ENCODE measurements around the gene MGMT. TPM values are rescaled to one million over a fixed set of nuclear protein-coding genes. Genes with fewer than 3 reads are reported as not detected.

The MGMT gene
- total RNA-seq, 1 donor from 2014 or later: 25.9 TPM

- DNase-seq (ENCODE audit: low spot score): no peak
- Mint-ChIP-seq H3K27ac (ENCODE audit: unreplicated experiment) (no peak overlapping the region), H3K9me3 (ENCODE audit: unreplicated experiment) (peaks cover 4% of the 10 kb centered on the region), H3K4me1 (ENCODE audit: unreplicated experiment) (peaks cover 4% of the 10 kb centered on the region), H3K36me3 (ENCODE audit: low read depth, unreplicated experiment) (no peaks in the 10 kb centered on the region), H3K27me3 (ENCODE audit: unreplicated experiment) (peaks cover 3% of the 10 kb centered on the region), H3K4me3 (ENCODE audit: unreplicated experiment) (no peak overlapping the region)
- TF ChIP-seq, protein P1, sequence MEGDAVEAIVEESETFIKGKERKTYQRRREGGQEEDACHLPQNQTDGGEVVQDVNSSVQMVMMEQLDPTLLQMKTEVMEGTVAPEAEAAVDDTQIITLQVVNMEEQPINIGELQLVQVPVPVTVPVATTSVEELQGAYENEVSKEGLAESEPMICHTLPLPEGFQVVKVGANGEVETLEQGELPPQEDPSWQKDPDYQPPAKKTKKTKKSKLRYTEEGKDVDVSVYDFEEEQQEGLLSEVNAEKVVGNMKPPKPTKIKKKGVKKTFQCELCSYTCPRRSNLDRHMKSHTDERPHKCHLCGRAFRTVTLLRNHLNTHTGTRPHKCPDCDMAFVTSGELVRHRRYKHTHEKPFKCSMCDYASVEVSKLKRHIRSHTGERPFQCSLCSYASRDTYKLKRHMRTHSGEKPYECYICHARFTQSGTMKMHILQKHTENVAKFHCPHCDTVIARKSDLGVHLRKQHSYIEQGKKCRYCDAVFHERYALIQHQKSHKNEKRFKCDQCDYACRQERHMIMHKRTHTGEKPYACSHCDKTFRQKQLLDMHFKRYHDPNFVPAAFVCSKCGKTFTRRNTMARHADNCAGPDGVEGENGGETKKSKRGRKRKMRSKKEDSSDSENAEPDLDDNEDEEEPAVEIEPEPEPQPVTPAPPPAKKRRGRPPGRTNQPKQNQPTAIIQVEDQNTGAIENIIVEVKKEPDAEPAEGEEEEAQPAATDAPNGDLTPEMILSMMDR (IDR thresholded peaks at IDR 0.05; ENCODE audit: unreplicated experiment): no peak
Measured at GRCh38 chr10:129583831-129584230, 116.8 kb downstream of the MGMT start.

DNA sequence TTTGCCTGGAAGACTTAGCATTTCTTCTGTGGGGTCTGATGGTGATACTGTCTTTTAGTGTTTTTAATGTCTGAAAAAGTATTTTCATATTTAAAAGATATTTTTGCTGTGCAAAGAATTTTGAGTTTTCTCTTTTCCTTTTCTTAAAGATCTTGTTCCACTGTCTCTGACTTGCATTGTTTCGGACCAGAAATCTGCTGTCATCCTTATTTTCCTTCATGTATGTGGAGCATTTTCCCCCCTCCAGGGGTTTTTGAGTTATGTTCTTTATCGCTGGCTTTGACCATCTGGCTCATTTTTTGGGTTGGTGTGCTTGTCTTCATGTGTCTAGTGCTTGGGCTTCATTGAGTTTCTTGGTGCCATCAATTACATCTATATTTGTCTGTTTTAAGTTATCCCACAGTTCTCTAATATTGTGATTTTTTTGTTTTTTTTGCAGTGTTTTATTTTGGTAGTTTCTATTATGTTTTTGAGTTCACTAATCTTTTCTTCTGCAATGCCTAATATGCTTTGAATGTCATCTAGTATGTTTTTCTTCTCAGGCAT is 119.9 kb downstream of the MGMT start:
- H3K9me3 Mint-ChIP-seq (ENCODE audit: unreplicated experiment): peaks cover 4% of the 10 kb centered on the region
- DNase-seq (ENCODE audit: low spot score): no peak

GRCh38 chr10:129589546-129589945 is 122.5 kb downstream of the MGMT start:
- TF ChIP-seq, protein P1 (IDR thresholded peaks at IDR 0.05; ENCODE audit: unreplicated experiment): no peak
- Mint-ChIP-seq H3K4me3 (ENCODE audit: unreplicated experiment) (no peak overlapping the region), H3K9me3 (ENCODE audit: unreplicated experiment) (peaks cover 4% of the 10 kb centered on the region), H3K4me1 (ENCODE audit: unreplicated experiment) (no peaks in the 10 kb centered on the region), H3K27ac (ENCODE audit: unreplicated experiment) (no peak overlapping the region), H3K27me3 (ENCODE audit: unreplicated experiment) (peaks cover 4% of the 10 kb centered on the region), H3K36me3 (ENCODE audit: low read depth, unreplicated experiment) (peaks cover 4% of the 10 kb centered on the region)
- no peak for DNase-seq (ENCODE audit: low spot score)

More for the DNA sequence above, 119.9 kb downstream of the MGMT start:
- Mint-ChIP-seq H3K27ac (ENCODE audit: unreplicated experiment) (no peak overlapping the region), H3K4me1 (ENCODE audit: unreplicated experiment) (peaks cover 4% of the 10 kb centered on the region), H3K36me3 (ENCODE audit: low read depth, unreplicated experiment) (no peaks in the 10 kb centered on the region), H3K4me3 (ENCODE audit: unreplicated experiment) (no peak overlapping the region), H3K27me3 (ENCODE audit: unreplicated experiment) (peaks cover 4% of the 10 kb centered on the region)
- TF ChIP-seq, protein P1 (IDR thresholded peaks at IDR 0.05; ENCODE audit: unreplicated experiment): no peak

- TF ChIP-seq, protein P1 (IDR thresholded peaks at IDR 0.05; ENCODE audit: unreplicated experiment): no peak
- Mint-ChIP-seq H3K36me3 (ENCODE audit: low read depth, unreplicated experiment) (peaks cover 15% of the 10 kb centered on the region), H3K9me3 (ENCODE audit: unreplicated experiment) (no peaks in the 10 kb centered on the region), H3K4me1 (ENCODE audit: unreplicated experiment) (no peaks in the 10 kb centered on the region), H3K27me3 (ENCODE audit: unreplicated experiment) (peaks cover 1% of the 10 kb centered on the region), H3K27ac (ENCODE audit: unreplicated experiment) (no peak overlapping the region), H3K4me3 (ENCODE audit: unreplicated experiment) (no peak overlapping the region)
- no peak for DNase-seq (ENCODE audit: low spot score)
Measured at GRCh38 chr10:129593953-129594352, 126.9 kb downstream of the MGMT start.

GRCh38 chr10:129594811-129595210 is 127.8 kb downstream of the MGMT start:
- H3K4me3 Mint-ChIP-seq (ENCODE audit: unreplicated experiment): no peak overlapping the region

More at GRCh38 chr10:129594811-129595210, 127.8 kb downstream of the MGMT start:
- Mint-ChIP-seq H3K9me3 (ENCODE audit: unreplicated experiment) (no peaks in the 10 kb centered on the region), H3K27ac (ENCODE audit: unreplicated experiment) (no peak overlapping the region), H3K27me3 (ENCODE audit: unreplicated experiment) (no peaks in the 10 kb centered on the region), H3K4me1 (ENCODE audit: unreplicated experiment) (no peaks in the 10 kb centered on the region), H3K36me3 (ENCODE audit: low read depth, unreplicated experiment) (peaks cover 15% of the 10 kb centered on the region)
- TF ChIP-seq, protein P1 (IDR thresholded peaks at IDR 0.05; ENCODE audit: unreplicated experiment): no peak
- DNase-seq (ENCODE audit: low spot score): no peak
